ENCODE results near the gene AQP4.

DNA sequence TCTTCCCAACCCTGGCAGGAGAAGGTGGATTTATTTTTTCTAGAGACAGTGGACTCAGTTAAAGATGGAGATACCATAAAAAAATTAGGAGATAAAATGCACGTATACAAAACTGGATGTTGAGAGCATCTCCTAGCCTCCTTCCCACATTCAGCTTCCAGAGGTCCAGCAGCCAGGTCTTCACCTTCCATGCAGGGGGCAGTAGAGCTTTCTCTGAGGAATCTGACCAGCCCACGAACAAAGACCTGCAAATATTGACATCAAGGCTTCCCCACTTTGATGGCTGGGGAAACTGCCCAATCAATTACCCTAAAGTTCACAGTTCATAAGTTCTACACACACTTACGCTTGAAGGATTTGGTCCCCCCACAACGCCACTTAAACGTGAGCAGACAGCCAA lies 24.5 kb downstream of the AQP4 start:
- TF ChIP-seq TRIM24 (CRISPR knock-in tag; IDR thresholded peaks at IDR 0.05) (no peak), KLF9 (CRISPR knock-in tag; IDR thresholded peaks at IDR 0.05; ENCODE audit: low read depth) (no peak), NCOR1 (IDR thresholded peaks at IDR 0.05; ENCODE audit: borderline replicate concordance, low read length) (no peak), RARA (CRISPR knock-in tag; IDR thresholded peaks at IDR 0.05) (no peak), ZNF619 (CRISPR knock-in tag; IDR thresholded peaks at IDR 0.05) (no peak), YY1 (IDR thresholded peaks at IDR 0.05; ENCODE audit: insufficient read depth, insufficient replicate concordance, low read depth, low read length) (no peak), ZNF574 (CRISPR knock-in tag; IDR thresholded peaks at IDR 0.05) (no peak), ZNF816 (CRISPR knock-in tag; IDR thresholded peaks at IDR 0.05; ENCODE audit: borderline replicate concordance) (no peak)
- TF ChIP-seq, protein P1, sequence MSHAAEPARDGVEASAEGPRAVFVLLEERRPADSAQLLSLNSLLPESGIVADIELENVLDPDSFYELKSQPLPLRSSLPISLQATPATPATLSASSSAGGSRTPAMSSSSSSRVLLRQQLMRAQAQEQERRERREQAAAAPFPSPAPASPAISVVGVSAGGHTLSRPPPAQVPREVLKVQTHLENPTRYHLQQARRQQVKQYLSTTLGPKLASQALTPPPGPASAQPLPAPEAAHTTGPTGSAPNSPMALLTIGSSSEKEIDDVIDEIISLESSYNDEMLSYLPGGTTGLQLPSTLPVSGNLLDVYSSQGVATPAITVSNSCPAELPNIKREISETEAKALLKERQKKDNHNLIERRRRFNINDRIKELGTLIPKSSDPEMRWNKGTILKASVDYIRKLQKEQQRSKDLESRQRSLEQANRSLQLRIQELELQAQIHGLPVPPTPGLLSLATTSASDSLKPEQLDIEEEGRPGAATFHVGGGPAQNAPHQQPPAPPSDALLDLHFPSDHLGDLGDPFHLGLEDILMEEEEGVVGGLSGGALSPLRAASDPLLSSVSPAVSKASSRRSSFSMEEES (CRISPR knock-in tag; IDR thresholded peaks at IDR 0.05), result no peak
- TF ChIP-seq, protein P2, sequence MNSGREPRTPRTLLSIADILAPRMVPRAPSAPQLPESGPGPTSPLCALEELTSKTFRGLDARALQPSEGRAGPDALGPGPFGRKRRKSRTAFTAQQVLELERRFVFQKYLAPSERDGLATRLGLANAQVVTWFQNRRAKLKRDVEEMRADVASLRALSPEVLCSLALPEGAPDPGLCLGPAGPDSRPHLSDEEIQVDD (CRISPR knock-in tag; IDR thresholded peaks at IDR 0.05; ENCODE audit: borderline replicate concordance), result no peak

Data from HepG2 (cell line).